Measurements from ENCODE around the gene B3GNT4.
"Not testable (repeated sequence)": the region's sequence is repeated elsewhere in the genome, so short reads cannot be mapped to it uniquely, and the experiment has no call there.

B3GNT4 gene

DNA sequence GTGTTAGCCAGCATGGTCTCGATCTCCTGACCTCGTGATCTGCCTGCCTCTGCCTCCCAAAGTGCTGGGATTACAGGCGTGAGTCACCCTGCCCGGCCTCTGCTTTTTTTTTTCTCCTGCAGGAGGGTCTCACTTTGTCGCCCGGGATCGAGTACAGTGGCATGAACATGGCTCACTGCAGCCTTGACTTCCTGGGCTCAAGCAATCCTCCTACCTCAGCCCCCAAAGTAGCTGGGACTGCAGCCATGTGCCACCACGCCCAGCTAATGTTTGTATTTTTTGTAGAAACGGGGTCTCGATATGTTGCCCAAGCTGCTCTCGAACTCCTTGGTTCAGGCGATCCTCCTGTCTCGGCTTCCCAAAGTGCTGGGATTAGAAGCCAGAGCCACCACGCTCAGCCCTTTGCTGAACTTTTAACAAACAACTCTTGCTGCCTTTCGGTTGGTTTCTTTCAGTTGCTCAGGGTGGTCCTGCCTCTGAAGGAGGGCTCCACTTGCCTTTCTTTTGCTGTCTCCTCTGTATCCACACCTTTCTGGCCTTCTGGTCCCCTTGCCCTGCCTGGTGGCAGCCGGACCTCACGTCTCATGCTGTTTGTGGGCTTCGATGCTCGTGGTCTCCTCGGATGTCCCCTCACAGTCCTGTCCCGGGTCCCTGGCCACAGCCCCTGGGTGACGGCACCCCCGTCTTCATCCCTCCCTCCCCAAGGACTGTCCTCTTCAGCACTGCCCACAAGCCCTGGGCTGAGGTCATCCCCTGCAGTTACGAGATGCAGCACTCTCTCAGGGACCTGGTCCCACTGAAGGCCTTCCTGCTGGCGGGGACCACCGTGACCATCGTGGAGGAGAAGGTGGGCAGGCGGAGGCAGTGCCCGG lies 3.8 kb upstream of the B3GNT4 start:
- TF ChIP-seq, protein P1, sequence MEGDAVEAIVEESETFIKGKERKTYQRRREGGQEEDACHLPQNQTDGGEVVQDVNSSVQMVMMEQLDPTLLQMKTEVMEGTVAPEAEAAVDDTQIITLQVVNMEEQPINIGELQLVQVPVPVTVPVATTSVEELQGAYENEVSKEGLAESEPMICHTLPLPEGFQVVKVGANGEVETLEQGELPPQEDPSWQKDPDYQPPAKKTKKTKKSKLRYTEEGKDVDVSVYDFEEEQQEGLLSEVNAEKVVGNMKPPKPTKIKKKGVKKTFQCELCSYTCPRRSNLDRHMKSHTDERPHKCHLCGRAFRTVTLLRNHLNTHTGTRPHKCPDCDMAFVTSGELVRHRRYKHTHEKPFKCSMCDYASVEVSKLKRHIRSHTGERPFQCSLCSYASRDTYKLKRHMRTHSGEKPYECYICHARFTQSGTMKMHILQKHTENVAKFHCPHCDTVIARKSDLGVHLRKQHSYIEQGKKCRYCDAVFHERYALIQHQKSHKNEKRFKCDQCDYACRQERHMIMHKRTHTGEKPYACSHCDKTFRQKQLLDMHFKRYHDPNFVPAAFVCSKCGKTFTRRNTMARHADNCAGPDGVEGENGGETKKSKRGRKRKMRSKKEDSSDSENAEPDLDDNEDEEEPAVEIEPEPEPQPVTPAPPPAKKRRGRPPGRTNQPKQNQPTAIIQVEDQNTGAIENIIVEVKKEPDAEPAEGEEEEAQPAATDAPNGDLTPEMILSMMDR (IDR thresholded peaks at IDR 0.05), result no peak
- Histone ChIP-seq H3K27ac (no peak overlapping the region), H3K4me3 (no peak overlapping the region)
- no peak for DNase-seq (ENCODE audit: low spot score)

DNA sequence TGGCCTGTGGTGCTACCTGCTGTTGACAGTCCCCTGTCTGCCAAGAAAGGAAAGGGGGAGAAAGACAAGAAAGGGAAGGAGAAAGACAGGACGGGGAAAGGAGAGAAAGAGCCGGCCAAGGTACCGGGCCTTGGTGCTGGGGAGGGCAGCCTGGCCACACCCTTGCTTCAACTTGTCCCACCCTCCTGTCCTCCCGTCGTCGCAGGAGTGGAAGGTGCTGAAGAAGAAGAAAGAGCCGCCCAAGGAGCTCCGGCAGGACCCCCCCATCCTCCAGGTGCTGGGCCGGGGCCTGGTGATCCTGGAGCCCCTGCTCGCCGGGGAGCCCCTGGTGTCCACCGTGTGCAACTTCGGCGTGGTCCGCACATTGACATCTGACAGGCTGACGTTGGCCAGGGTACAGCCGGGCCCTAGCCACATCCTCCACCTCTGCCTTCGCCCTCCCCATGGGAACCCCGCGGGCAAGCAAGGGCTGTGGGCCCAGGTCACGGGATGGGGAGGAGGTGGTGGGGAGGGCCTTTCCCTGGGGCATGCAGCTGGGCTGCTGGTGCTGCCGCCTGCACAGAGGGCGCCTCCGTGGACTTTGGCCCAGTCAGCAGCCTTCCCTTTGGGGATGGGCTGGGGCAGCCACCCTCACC lies 2.9 kb upstream of the B3GNT4 start:
- TF ChIP-seq, protein P1 (IDR thresholded peaks at IDR 0.05), result no peak
- Histone ChIP-seq H3K27ac (no peak overlapping the region), H3K4me3 (no peak overlapping the region)
- DNase-seq (ENCODE audit: low spot score), result no peak

DNA sequence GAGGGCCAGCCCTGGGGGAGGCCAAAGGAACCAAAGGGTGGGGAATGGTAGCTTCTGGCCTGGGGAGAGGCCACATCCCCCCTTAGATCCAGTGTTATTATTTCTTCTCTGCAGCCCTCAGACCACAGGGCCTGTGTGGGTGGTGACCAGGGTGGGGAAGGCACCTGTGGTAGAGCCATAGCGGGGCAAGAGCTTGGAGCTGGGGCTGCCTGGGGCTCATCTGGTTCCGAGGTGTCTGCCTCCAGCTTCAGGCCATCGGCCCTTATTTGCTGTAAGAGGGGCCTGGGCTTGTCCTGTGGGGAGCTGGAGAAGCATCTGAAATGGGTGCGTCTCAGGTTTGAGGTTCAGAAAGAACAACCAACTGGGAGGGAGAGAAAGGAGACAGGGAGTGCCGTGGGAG lies 2.1 kb upstream of the B3GNT4 start:
- H3K4me3 ChIP-seq, result no peak overlapping the region
- H3K27ac ChIP-seq, result no peak overlapping the region
- DNase-seq (ENCODE audit: low spot score), result no peak
- TF ChIP-seq, protein P1 (IDR thresholded peaks at IDR 0.05), result no peak

DNA sequence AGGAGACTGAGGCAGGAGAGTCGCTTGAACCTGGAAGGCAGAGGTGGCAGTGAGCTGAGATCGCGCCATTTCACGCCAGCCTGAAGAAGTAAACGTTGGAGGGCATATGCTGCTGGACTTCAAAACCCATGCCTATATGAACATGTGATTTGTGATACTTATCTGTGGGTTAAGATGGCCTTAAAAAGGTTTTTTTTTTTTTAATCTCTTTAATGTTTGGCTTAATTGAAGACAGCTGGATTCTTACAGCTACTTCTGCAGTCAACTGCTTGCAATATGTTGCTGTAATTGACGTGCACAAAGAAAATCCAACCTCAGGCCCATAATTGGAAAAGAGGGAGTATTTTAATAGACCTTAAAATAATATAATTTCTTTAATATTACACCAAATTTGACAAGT lies 1.5 kb upstream of the B3GNT4 start:
- no peak for DNase-seq (ENCODE audit: low spot score)
- no peak overlapping the region for H3K27ac ChIP-seq
- TF ChIP-seq, protein P1 (IDR thresholded peaks at IDR 0.05), result no peak

DNA sequence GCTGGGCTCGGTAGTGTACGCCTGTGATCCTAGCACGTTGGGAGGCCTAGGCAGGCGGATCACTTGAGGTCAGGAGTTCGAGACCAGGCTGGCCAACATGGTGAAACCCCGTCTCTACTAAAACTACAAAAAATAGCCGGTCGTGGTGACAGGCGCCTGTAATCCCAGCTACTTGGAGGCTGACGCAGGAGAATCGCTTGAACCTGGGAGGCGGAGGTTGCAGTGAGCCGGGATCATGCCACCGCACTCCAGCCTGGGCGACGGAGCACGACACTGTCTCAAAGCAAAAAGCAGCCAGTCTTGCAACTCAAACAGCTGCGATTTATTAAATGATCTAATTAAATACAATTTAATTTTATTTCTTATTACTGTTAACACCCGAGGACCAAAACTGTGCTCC lies 698 bp upstream of the B3GNT4 start:
- not testable (repeated sequence) for DNase-seq (ENCODE audit: low spot score); H3K27ac ChIP-seq
- peak overlapping the region; percentile 84 for H3K4me3 ChIP-seq

More for the DNA sequence above, 1.5 kb upstream of the B3GNT4 start:
- H3K4me3 ChIP-seq, result no peak overlapping the region

DNA sequence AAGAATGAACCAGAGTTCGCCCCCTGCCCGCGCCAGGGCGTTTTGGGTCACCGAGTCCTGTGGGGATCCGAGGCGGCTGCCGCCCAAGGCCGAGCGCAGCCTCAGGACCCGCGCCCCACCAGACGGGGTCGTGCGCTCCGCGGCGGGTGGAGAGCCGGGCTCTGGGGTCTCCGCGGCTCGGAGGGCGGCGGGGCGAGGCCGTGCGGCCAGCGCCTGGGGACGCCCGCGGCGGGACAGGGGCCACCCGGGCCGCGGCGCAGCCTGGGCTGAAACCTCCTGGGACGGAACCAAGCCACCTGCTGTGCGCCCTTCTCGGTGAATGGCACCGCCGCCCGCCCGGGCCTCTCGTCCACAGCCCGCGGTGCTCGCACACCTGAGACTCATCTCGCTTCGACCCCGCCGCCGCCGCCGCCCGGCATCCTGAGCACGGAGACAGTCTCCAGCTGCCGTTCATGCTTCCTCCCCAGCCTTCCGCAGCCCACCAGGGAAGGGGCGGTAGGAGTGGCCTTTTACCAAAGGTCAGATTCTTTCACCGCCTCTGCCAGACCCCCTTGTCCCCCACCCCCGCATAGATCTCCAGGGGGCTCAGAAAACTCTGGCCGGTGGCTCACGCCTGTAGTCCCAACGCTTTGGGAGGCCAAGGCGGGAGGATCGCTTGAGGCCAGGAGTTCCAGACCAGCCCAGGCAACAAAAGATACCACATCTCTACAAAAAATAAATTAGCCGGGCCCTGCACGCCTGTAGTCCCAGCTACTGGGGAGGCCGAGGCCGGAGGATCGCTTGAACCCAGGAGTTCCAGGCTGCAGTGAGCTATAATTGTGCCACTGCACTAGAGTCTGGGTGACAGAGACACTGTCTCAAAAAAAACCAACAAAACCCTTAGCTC lies 901 bp downstream of the B3GNT4 start:
- DNase-seq (ENCODE audit: low spot score), result no peak
- H3K27ac ChIP-seq, result no peak overlapping the region
- TF ChIP-seq, protein P1 (IDR thresholded peaks at IDR 0.05), result no peak
- H3K4me3 ChIP-seq, result peak overlapping the region; percentile 84
